ENCODE results near the gene EPB41L2. TPM values are rescaled to one million over a fixed set of nuclear protein-coding genes. Genes with fewer than 3 reads are reported as not detected.
"Not testable (repeated sequence)": the region's sequence is repeated elsewhere in the genome, so short reads cannot be mapped to it uniquely, and the experiment has no call there.

Gene EPB41L2
- total RNA-seq, 1 donor from 2014 or later, result 3.2 TPM

- FAIRE-seq (no peak), DNase-seq (ENCODE audit: low read depth) (no peak)
- no peak for TF ChIP-seq CTCF (IDR thresholded peaks at IDR 0.05; ENCODE audit: insufficient read depth, low read length, severe bottlenecking)
- H3K27me3 ChIP-seq (ENCODE audit: control insufficient read depth, insufficient read depth, low read length), result no peaks in the 10 kb centered on the region
- no peak overlapping the region for H3K4me3 ChIP-seq (ENCODE audit: low read depth, low read length)
- H3K36me3 ChIP-seq (ENCODE audit: control insufficient read depth, insufficient read depth, low read length), result no peaks in the 10 kb centered on the region
Measured at GRCh38 chr6:131014080-131014776, 48.8 kb downstream of the EPB41L2 start.

- DNase-seq (ENCODE audit: low read depth) (no peak), FAIRE-seq (no peak)
- no peak for TF ChIP-seq CTCF (IDR thresholded peaks at IDR 0.05; ENCODE audit: insufficient read depth, low read length, severe bottlenecking)
- no peaks in the 10 kb centered on the region for H3K27me3 ChIP-seq (ENCODE audit: control insufficient read depth, insufficient read depth, low read length)
- H3K4me3 ChIP-seq (ENCODE audit: low read depth, low read length), result no peak overlapping the region
- no peaks in the 10 kb centered on the region for H3K36me3 ChIP-seq (ENCODE audit: control insufficient read depth, insufficient read depth, low read length)
Measured at GRCh38 chr6:131013495-131013894, 49.5 kb downstream of the EPB41L2 start.

GRCh38 chr6:131009790-131010189 is 53.3 kb downstream of the EPB41L2 start:
- H3K36me3 ChIP-seq (ENCODE audit: control insufficient read depth, insufficient read depth, low read length), result no peaks in the 10 kb centered on the region
- no peak for TF ChIP-seq CTCF (IDR thresholded peaks at IDR 0.05; ENCODE audit: insufficient read depth, low read length, severe bottlenecking)
- FAIRE-seq, result no peak
- H3K4me3 ChIP-seq (ENCODE audit: low read depth, low read length), result no peak overlapping the region
- H3K27me3 ChIP-seq (ENCODE audit: control insufficient read depth, insufficient read depth, low read length), result no peaks in the 10 kb centered on the region
- DNase-seq (ENCODE audit: low read depth), result no peak

- not testable (repeated sequence) for H3K27me3 ChIP-seq (ENCODE audit: control insufficient read depth, insufficient read depth, low read length); FAIRE-seq; H3K36me3 ChIP-seq (ENCODE audit: control insufficient read depth, insufficient read depth, low read length); DNase-seq (ENCODE audit: low read depth); H3K4me3 ChIP-seq (ENCODE audit: low read depth, low read length)
Measured at GRCh38 chr6:131008965-131009364, 54.1 kb downstream of the EPB41L2 start.

- DNase-seq (ENCODE audit: low read depth); FAIRE-seq; H3K4me3 ChIP-seq (ENCODE audit: low read depth, low read length): not testable (repeated sequence)
Measured at GRCh38 chr6:131007964-131008363, 55.1 kb downstream of the EPB41L2 start.

GRCh38 chr6:131007286-131007685 is 55.8 kb downstream of the EPB41L2 start:
- H3K27me3 ChIP-seq (ENCODE audit: control insufficient read depth, insufficient read depth, low read length), result no peaks in the 10 kb centered on the region
- H3K4me3 ChIP-seq (ENCODE audit: low read depth, low read length), result no peak overlapping the region
- FAIRE-seq (no peak), DNase-seq (ENCODE audit: low read depth) (no peak)
- TF ChIP-seq CTCF (IDR thresholded peaks at IDR 0.05; ENCODE audit: insufficient read depth, low read length, severe bottlenecking), result no peak
- H3K36me3 ChIP-seq (ENCODE audit: control insufficient read depth, insufficient read depth, low read length), result no peaks in the 10 kb centered on the region

More at GRCh38 chr6:131007964-131008363, 55.1 kb downstream of the EPB41L2 start:
- H3K36me3 ChIP-seq (ENCODE audit: control insufficient read depth, insufficient read depth, low read length); H3K27me3 ChIP-seq (ENCODE audit: control insufficient read depth, insufficient read depth, low read length): not testable (repeated sequence)

- no peaks in the 10 kb centered on the region for H3K27me3 ChIP-seq (ENCODE audit: control insufficient read depth, insufficient read depth, low read length)
- no peak for FAIRE-seq
- H3K36me3 ChIP-seq (ENCODE audit: control insufficient read depth, insufficient read depth, low read length), result no peaks in the 10 kb centered on the region
- DNase-seq (ENCODE audit: low read depth), result no peak
- H3K4me3 ChIP-seq (ENCODE audit: low read depth, low read length), result no peak overlapping the region
- no peak for TF ChIP-seq CTCF (IDR thresholded peaks at IDR 0.05; ENCODE audit: insufficient read depth, low read length, severe bottlenecking)
Measured at GRCh38 chr6:131005439-131006016, 57.5 kb downstream of the EPB41L2 start.

Data from bronchial epithelial cell (primary cell).